Vagina (tissue), 2 donors: ENCODE results near the gene POLR2I.

Source experiments
- CTCF ChIP-seq, 3 experiments: fragments of 450-650 bp in 2 of 3; fragments of 200-600 bp in 1 of 3; sonication (generic) in 1 of 3; IDR thresholded peaks; one replicate each; pipeline ENCODE4 v1.5.1; 2017 to 2019; ENCODE audit warnings: antibody characterized with exemption in 3 of 3, mild to moderate bottlenecking in 2 of 3, moderate library complexity in 2 of 3
- POLR2AphosphoS5 ChIP-seq, 2 donors: sonication (generic); formaldehyde crosslinking; IDR thresholded peaks; one replicate each; pipeline ENCODE4 v1.9.0; 2017; ENCODE audit warnings: antibody characterized with exemption in 2 of 2, mild to moderate bottlenecking in 2 of 2, low read depth in 1 of 2; ENCODE audit not compliant: insufficient read depth in 1 of 2

GRCh38 chr19:36120092-36120983, 5.7 kb upstream of the POLR2I start:
- TF ChIP-seq POLR2AphosphoS5 (IDR thresholded peaks at IDR 0.05; ENCODE audit: insufficient read depth in 1 of 2, low read depth in 1 of 2): no peak
- TF ChIP-seq CTCF (IDR thresholded peaks at IDR 0.05): no peak
